CD14-positive monocyte (primary cell): ENCODE results near the gene DNAH10. TPM values are rescaled to one million over a fixed set of nuclear protein-coding genes. Genes with fewer than 3 reads are reported as not detected.

Experiments
- DNase-seq, 3 donors: peaks; one replicate each; pipeline ENCODE4 v3.0.0-alpha.2; 2011 to 2022
- H2AFZ ChIP-seq: 2 replicates; pipeline ENCODE4 v1.6.0; 2012; ENCODE audit warnings: mild to moderate bottlenecking, low read depth, low read length, inconsistent platforms; ENCODE audit not compliant: insufficient read depth, poor library complexity, severe bottlenecking
- H3K27ac ChIP-seq, 2 donors: 1 replicate in 1 of 2; 2 replicates in 1 of 2; pipeline ENCODE4 v1.5.1; 2012 to 2013; ENCODE audit warnings: low read length in 2 of 2, control low read depth in 1 of 2, inconsistent platforms in 1 of 2, low read depth in 1 of 2, mild to moderate bottlenecking in 1 of 2
- H3K27me3 ChIP-seq, 2 donors: one replicate each; pipeline versions ENCODE4 v1.6.0 to v1.6.1; 2011 to 2013; ENCODE audit warnings: low read length in 2 of 2; ENCODE audit not compliant: control insufficient read depth in 2 of 2, insufficient read depth in 2 of 2
- H3K36me3 ChIP-seq, 2 donors: replicated peaks in 1 of 2; 1 replicate in 1 of 2; 2 replicates in 1 of 2; pipeline versions ENCODE4 v1.5.1 to v1.6.1; 2012 to 2013; ENCODE audit warnings: low read length in 2 of 2, control low read depth in 1 of 2, inconsistent platforms in 1 of 2, mild to moderate bottlenecking in 1 of 2; ENCODE audit not compliant: insufficient read depth in 2 of 2, control insufficient read depth in 1 of 2
- H3K4me1 ChIP-seq, 2 donors: 1 replicate in 1 of 2; 2 replicates in 1 of 2; pipeline versions ENCODE4 v1.5.1 to v1.6.1; 2012 to 2013; ENCODE audit warnings: low read length in 2 of 2, control low read depth in 1 of 2, inconsistent platforms in 1 of 2, mild to moderate bottlenecking in 1 of 2, moderate library complexity in 1 of 2; ENCODE audit not compliant: insufficient read depth in 2 of 2, control insufficient read depth in 1 of 2
- H3K4me2 ChIP-seq: replicated peaks from 2 replicates; pipeline ENCODE3; 2012; ENCODE audit warnings: low read length, moderate library complexity, mild to moderate bottlenecking; ENCODE audit not compliant: poor library complexity, severe bottlenecking; ENCODE audit errors: extremely low read depth
- H3K4me3 ChIP-seq, 3 experiments: fragments of 200-600 bp in 1 of 3; sonication (generic) in 1 of 3; replicated peaks in 1 of 3; 1 replicate in 2 of 3; 2 replicates in 1 of 3; pipeline ENCODE4 v1.5.1; 2011 to 2013; ENCODE audit warnings: low read length in 3 of 3, mild to moderate bottlenecking in 3 of 3, control low read depth in 2 of 3, low read depth in 2 of 3, inconsistent platforms in 1 of 3, moderate library complexity in 1 of 3
- H3K79me2 ChIP-seq: 2 replicates; pipeline ENCODE4 v1.6.0; 2012; ENCODE audit warnings: mild to moderate bottlenecking, control low read depth, inconsistent platforms, low read length, moderate library complexity; ENCODE audit not compliant: insufficient read depth
- H3K9ac ChIP-seq: 2 replicates; pipeline ENCODE4 v1.6.0; 2017; ENCODE audit warnings: low read length, mild to moderate bottlenecking; ENCODE audit not compliant: insufficient read depth, poor library complexity, severe bottlenecking
- H3K9me3 ChIP-seq, 2 donors: replicated peaks in 1 of 2; 1 replicate in 1 of 2; 2 replicates in 1 of 2; pipeline versions ENCODE4 v1.5.1 to v1.6.1; 2012 to 2013; ENCODE audit warnings: low read length in 2 of 2, control low read depth in 1 of 2; ENCODE audit not compliant: control insufficient read depth in 1 of 2, insufficient read depth in 1 of 2
- H4K20me1 ChIP-seq: 2 replicates; pipeline ENCODE4 v1.6.0; 2012; ENCODE audit warnings: mild to moderate bottlenecking, low read length, control low read depth, moderate library complexity; ENCODE audit not compliant: insufficient read depth
- H3K27ac Mint-ChIP-seq, 7 donors: one replicate each; pipeline ENCODE4 v1.8.0; 2020; ENCODE audit warnings: mild to moderate bottlenecking in 7 of 7, mixed read lengths in 7 of 7, moderate library complexity in 6 of 7, inconsistent platforms in 2 of 7
- H3K27me3 Mint-ChIP-seq, 3 donors: one replicate each; pipeline ENCODE4 v1.8.0; 2021 to 2022; ENCODE audit warnings: low read depth in 3 of 3, mild to moderate bottlenecking in 3 of 3, mixed read lengths in 3 of 3, moderate library complexity in 3 of 3, inconsistent platforms in 1 of 3
- H3K36me3 Mint-ChIP-seq, 2 donors: one replicate each; pipeline ENCODE4 v1.8.0; 2020; ENCODE audit warnings: mixed read lengths in 2 of 2, inconsistent platforms in 1 of 2, mild to moderate bottlenecking in 1 of 2
- H3K4me1 Mint-ChIP-seq: one replicate; pipeline ENCODE4 v1.8.0; 2020; ENCODE audit warnings: mild to moderate bottlenecking, mixed read lengths
- H3K4me3 Mint-ChIP-seq, 2 donors: one replicate each; pipeline ENCODE4 v1.8.0; 2020; ENCODE audit warnings: mild to moderate bottlenecking in 2 of 2, mixed read lengths in 2 of 2, moderate library complexity in 1 of 2
- H3K9me3 Mint-ChIP-seq, 7 donors: one replicate each; pipeline ENCODE4 v1.8.0; 2020 to 2022; ENCODE audit warnings: mixed read lengths in 7 of 7, mild to moderate bottlenecking in 6 of 7, moderate library complexity in 6 of 7, inconsistent platforms in 2 of 7
- WGBS: methylation state at CpG from one replicate; pipeline ENCODE4 v1.1.5; 2013; ENCODE audit warnings: missing lambda C conversion rate; ENCODE audit not compliant: insufficient coverage; 5-methylcytosine and 5-hydroxymethylcytosine counted together
- intact Hi-C, 2 donors: fragments of 100-400 bp; cut with micrococcal nuclease; formaldehyde crosslinking; loops; one replicate each; pipeline versions ENCODE4 v1.15.0 to v1.15.1; 2023
- polyA plus RNA-seq, 3 donors: library from polyadenylated mRNA; depleted of rRNA in 1 of 3; unstranded in 2 of 3; stranded (reverse) in 1 of 3; fragments of 300-500 nt in 2 of 3; fragments of >200 nt in 1 of 3; fragmentation: Illumina TruSeq in 2 of 3; gene quantifications; 1 replicate in 2 of 3; 2 replicates in 1 of 3; pipeline ENCODE4 v1.2.3, GENCODE V29; 2012 to 2021
- TF ChIP-seq, protein P1 (sequence below): fragments of 200-600 bp; IDR thresholded peaks from one replicate; pipeline ENCODE4 v1.8.0; 2022; ENCODE audit warnings: antibody characterized with exemption, mild to moderate bottlenecking

Gene DNAH10
- polyA plus RNA-seq, 3 donors, result not detected

DNA sequence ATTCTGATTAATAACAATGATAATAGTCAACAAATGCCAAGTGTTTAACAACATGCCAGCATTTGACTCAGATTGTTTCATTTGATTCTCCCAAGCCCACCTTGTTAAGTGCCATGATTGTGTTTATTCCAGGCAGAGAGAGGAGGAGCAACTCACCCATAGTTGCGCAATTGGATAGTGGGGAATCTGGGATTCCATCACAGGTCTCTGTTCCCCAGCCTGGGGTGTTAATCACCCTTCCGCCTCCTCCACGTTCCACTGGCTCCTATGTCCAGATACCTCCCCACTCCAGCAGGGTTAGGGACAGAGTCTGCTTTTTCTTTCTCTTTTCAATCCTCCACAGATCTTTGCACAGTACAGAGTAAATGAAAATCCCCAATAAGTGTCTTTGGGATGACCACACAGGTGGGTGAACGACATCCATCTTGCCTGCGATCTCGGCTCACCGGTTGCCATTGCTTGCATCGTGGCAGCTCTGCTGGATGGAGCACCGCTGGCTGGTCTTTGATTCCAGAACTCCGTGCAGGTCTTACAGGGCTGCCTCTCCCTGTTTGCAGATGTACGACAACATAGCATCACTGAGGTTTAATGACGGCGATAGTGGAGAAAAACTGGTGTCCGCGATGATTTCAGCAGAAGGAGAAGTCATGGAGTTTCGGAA, 78.8 kb downstream of the DNAH10 start:
- H3K4me3 Mint-ChIP-seq, result no peak overlapping the region
- 98% methylated on average over 13 of the region's 16 CpGs for WGBS

DNA sequence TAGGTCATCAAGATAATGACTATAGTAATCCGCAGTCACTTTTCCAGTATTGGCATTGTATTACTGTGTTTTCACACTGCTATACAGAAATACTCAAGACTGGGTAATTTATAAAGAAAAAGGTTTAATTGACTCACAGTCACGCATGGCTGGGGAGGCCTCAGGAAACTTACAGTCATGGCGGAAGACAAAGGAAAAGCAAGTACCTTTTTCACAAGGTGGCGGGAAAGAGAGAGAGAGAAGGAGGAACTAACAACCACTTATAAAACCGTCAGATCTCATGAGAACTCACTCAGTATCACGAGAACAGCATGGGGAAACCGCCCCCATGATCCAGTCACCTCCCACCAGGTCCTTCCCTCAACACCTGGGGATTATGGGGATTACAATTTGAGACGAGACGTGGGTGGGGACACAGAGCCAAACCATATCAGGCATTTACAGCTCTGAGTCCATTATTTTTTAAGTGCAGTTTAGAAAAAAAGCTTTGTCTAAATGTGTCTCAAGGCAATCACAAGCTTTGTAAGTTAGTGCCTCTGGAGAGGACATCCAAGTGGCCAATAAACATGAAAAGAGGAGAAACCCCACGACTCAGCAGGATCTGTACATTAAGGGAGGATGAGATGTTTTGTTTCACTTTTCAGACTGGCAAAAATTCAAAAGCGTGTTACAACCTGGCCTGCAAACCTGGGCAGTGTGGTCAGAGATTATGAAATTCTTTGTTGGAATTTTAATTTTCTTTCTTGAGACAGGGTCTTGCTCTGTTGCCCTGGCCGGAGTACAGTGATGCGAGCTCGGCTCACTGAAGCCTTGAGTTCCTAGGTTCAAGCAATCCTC, 82.0 kb downstream of the DNAH10 start:
- Histone ChIP-seq H3K27ac (no peak overlapping the region), H3K79me2 (no peaks in the 10 kb centered on the region), H3K27me3 (no peaks in the 10 kb centered on the region), H4K20me1 (no peaks in the 10 kb centered on the region), H3K4me1 (no peaks in the 10 kb centered on the region), H2AFZ (no peak overlapping the region), H3K36me3 (no peaks in the 10 kb centered on the region), H3K9ac (no peak overlapping the region), H3K9me3 (no peaks in the 10 kb centered on the region), H3K4me2 (no peak overlapping the region), H3K4me3 (no peak overlapping the region)
- TF ChIP-seq, protein P1, sequence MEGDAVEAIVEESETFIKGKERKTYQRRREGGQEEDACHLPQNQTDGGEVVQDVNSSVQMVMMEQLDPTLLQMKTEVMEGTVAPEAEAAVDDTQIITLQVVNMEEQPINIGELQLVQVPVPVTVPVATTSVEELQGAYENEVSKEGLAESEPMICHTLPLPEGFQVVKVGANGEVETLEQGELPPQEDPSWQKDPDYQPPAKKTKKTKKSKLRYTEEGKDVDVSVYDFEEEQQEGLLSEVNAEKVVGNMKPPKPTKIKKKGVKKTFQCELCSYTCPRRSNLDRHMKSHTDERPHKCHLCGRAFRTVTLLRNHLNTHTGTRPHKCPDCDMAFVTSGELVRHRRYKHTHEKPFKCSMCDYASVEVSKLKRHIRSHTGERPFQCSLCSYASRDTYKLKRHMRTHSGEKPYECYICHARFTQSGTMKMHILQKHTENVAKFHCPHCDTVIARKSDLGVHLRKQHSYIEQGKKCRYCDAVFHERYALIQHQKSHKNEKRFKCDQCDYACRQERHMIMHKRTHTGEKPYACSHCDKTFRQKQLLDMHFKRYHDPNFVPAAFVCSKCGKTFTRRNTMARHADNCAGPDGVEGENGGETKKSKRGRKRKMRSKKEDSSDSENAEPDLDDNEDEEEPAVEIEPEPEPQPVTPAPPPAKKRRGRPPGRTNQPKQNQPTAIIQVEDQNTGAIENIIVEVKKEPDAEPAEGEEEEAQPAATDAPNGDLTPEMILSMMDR, result no peak
- intact Hi-C loops, result no loop called here
- no peak for DNase-seq
- Mint-ChIP-seq H3K4me1 (no peaks in the 10 kb centered on the region), H3K27me3 (peaks cover 0 to 2% (median 1%) of the 10 kb centered on the region in 3 donors), H3K36me3 (no peaks in the 10 kb centered on the region), H3K4me3 (no peak overlapping the region), H3K27ac (no peak overlapping the region), H3K9me3 (peaks cover 0 to 3% (median 0%) of the 10 kb centered on the region in 7 donors)
- WGBS, result 88% methylated on average over 2 of the region's 14 CpGs

More for the DNA sequence above, 78.8 kb downstream of the DNAH10 start:
- TF ChIP-seq, protein P1, result no peak
- H3K4me1 ChIP-seq, result no peaks in the 10 kb centered on the region
- H3K9me3 ChIP-seq, result no peaks in the 10 kb centered on the region
- H2AFZ ChIP-seq, result no peak overlapping the region
- H3K4me3 ChIP-seq, result no peak overlapping the region
- Mint-ChIP-seq H3K27me3 (no peaks in the 10 kb centered on the region), H3K27ac (no peak overlapping the region), H3K4me1 (no peaks in the 10 kb centered on the region), H3K9me3 (peaks cover 0 to 3% (median 0%) of the 10 kb centered on the region in 7 donors), H3K36me3 (no peaks in the 10 kb centered on the region)
- no peaks in the 10 kb centered on the region for H3K27me3 ChIP-seq
- DNase-seq, result no peak
- H3K27ac ChIP-seq, result no peak overlapping the region
- H3K4me2 ChIP-seq, result no peak overlapping the region
- no peaks in the 10 kb centered on the region for H4K20me1 ChIP-seq
- intact Hi-C loops, result no loop called here
- H3K36me3 ChIP-seq, result no peaks in the 10 kb centered on the region
- H3K79me2 ChIP-seq, result no peaks in the 10 kb centered on the region
- H3K9ac ChIP-seq, result no peak overlapping the region
